ENCODE results near the gene CPNE5. TPM values are rescaled to one million over a fixed set of nuclear protein-coding genes. Genes with fewer than 3 reads are reported as not detected.

CPNE5 gene
- total RNA-seq, 3 donors from 2014 or later (not counting 1 experiment from before 2014, with no cell fraction given): 1.2 to 8.5 (median 2.0) TPM

DNA sequence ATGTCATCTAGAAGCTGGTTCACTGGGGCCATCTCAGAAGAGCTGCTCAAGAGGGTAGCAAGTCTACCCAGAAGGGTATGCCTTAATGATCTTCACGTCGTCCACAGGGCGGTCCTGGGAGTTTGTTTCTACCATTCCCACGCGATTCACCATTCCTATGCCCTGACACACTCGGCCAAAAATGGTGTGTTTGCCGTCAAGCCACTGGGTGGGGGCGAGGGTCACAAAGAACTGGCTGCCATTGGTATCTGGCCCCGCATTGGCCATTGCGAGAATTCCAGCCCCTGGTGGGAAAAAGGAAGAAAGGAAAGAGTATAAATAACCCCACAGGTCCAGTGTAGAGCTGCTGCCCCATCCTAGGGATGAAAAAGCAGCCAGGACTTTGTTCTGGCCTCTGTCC is 16.5 kb upstream of the CPNE5 start:
- Mint-ChIP-seq H3K9me3 (no peaks in the 10 kb centered on the region), H3K4me1 (peaks cover under 1 to 4% of the 10 kb centered on the region in 2 donors), H3K27me3 (ENCODE audit: low read depth in 2 of 2) (peaks cover 0 to 1% of the 10 kb centered on the region in 2 donors), H3K36me3 (peaks cover 29% of the 10 kb centered on the region), H3K27ac (no peak overlapping the region), H3K4me3 (no peak overlapping the region)
- H3K4me1 ChIP-seq (ENCODE audit: control insufficient read depth, insufficient read depth, low read length): no peaks in the 10 kb centered on the region
- ATAC-seq (no peak), DNase-seq (no peak)
- no peaks in the 10 kb centered on the region for H3K27me3 ChIP-seq (ENCODE audit: control insufficient read depth, insufficient read depth, low read length)
- H3K4me3 ChIP-seq (ENCODE audit: low read length): no peak overlapping the region
- peaks cover 31% of the 10 kb centered on the region for H3K36me3 ChIP-seq (ENCODE audit: control insufficient read depth, insufficient read depth, low read length)
- TF ChIP-seq, protein P1, sequence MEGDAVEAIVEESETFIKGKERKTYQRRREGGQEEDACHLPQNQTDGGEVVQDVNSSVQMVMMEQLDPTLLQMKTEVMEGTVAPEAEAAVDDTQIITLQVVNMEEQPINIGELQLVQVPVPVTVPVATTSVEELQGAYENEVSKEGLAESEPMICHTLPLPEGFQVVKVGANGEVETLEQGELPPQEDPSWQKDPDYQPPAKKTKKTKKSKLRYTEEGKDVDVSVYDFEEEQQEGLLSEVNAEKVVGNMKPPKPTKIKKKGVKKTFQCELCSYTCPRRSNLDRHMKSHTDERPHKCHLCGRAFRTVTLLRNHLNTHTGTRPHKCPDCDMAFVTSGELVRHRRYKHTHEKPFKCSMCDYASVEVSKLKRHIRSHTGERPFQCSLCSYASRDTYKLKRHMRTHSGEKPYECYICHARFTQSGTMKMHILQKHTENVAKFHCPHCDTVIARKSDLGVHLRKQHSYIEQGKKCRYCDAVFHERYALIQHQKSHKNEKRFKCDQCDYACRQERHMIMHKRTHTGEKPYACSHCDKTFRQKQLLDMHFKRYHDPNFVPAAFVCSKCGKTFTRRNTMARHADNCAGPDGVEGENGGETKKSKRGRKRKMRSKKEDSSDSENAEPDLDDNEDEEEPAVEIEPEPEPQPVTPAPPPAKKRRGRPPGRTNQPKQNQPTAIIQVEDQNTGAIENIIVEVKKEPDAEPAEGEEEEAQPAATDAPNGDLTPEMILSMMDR (IDR thresholded peaks at IDR 0.05): no peak
- 97% methylated on average over 10 of the region's 10 CpGs for WGBS (ENCODE audit: insufficient coverage)
- intact Hi-C loops (cut with micrococcal nuclease): no loop called here
- H3K27ac ChIP-seq (ENCODE audit: low read length): no peak overlapping the region
- H3K9me3 ChIP-seq (ENCODE audit: control insufficient read depth, insufficient read depth, low read length): peaks cover 4% of the 10 kb centered on the region

DNA sequence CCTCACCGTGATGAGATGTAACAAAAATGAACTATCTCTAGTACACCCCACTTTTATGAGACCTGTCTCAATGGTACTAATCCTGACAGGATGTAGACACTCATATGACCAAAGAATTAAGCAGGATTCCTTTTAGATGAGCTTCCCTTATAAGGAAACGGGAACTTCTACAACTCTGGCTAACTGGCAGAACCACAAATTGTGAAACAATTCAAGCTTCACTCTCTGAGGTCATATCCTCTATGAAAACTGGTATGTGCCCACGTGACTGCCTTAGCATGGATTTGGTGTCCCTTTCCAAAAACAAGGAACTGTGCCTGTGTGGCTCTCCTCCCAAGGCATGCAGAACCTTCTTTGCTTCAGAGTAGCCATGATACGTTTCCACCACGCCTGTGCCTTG is 14.1 kb upstream of the CPNE5 start:
- Histone ChIP-seq H3K27me3 (ENCODE audit: control insufficient read depth, insufficient read depth, low read length) (no peaks in the 10 kb centered on the region), H3K4me3 (ENCODE audit: low read length) (no peak overlapping the region), H3K36me3 (ENCODE audit: control insufficient read depth, insufficient read depth, low read length) (peaks cover 31% of the 10 kb centered on the region), H3K27ac (ENCODE audit: low read length) (no peak overlapping the region), H3K4me1 (ENCODE audit: control insufficient read depth, insufficient read depth, low read length) (no peaks in the 10 kb centered on the region), H3K9me3 (ENCODE audit: control insufficient read depth, insufficient read depth, low read length) (peaks cover 11% of the 10 kb centered on the region)
- Mint-ChIP-seq H3K4me3 (no peak overlapping the region), H3K4me1 (no peaks in the 10 kb centered on the region), H3K9me3 (no peaks in the 10 kb centered on the region), H3K27me3 (ENCODE audit: low read depth in 2 of 2) (peaks cover 13 to 25% of the 10 kb centered on the region in 2 donors), H3K27ac (no peak overlapping the region), H3K36me3 (peaks cover 32% of the 10 kb centered on the region)
- intact Hi-C loops (cut with micrococcal nuclease): no loop called here
- WGBS (ENCODE audit: insufficient coverage): 75% methylated on average over 5 of the region's 5 CpGs
- TF ChIP-seq, protein P1 (IDR thresholded peaks at IDR 0.05): no peak
- peak in 1 of 3 donors; percentile 59 for ATAC-seq
- no peak for DNase-seq

DNA sequence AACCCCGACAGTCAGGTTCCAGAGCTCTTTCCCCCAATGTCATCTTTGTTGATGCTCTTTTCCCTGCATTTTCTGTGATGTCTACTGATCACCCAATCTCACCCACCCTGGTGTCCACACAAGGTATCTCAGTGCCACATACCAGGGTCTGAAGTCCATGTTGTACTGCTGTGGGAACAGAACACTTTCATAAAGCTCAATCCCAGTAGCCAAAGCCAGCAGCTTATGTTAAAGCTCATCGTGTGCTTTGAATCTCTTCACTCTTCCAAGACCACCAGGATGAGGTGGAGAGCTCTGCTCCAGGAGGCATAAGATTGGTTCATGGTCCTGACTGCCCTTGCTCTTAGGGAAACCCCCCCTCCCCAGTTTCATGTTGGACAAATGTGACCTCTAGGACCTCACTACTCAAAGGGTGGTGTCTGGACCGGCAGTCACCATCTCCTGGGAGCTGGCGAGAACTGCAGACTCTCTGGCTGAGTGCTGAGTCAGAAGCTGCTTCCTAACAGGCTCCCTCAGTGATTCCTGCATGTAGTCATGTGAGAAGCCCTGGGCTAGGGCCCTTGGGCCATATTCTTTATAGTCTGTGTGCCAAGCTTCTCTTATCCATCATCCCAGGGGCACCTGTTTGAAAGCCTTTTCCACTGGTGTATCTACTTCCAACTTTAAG is 13.4 kb upstream of the CPNE5 start:
- H3K4me3 Mint-ChIP-seq: no peak overlapping the region
- ATAC-seq: no peak
- DNase-seq: no peak
- Histone ChIP-seq H3K36me3 (ENCODE audit: control insufficient read depth, insufficient read depth, low read length) (peaks cover 31% of the 10 kb centered on the region), H3K27ac (ENCODE audit: low read length) (no peak overlapping the region), H3K9me3 (ENCODE audit: control insufficient read depth, insufficient read depth, low read length) (peaks cover 11% of the 10 kb centered on the region), H3K27me3 (ENCODE audit: control insufficient read depth, insufficient read depth, low read length) (no peaks in the 10 kb centered on the region), H3K4me1 (ENCODE audit: control insufficient read depth, insufficient read depth, low read length) (no peaks in the 10 kb centered on the region), H3K4me3 (ENCODE audit: low read length) (no peak overlapping the region)
- peaks cover 13 to 29% of the 10 kb centered on the region in 2 donors for H3K27me3 Mint-ChIP-seq (ENCODE audit: low read depth in 2 of 2)
- intact Hi-C loops (cut with micrococcal nuclease): no loop called here
- H3K9me3 Mint-ChIP-seq: no peaks in the 10 kb centered on the region
- H3K36me3 Mint-ChIP-seq: peaks cover 32% of the 10 kb centered on the region
- WGBS (ENCODE audit: insufficient coverage): 75% methylated on average over 4 of the region's 4 CpGs
- H3K4me1 Mint-ChIP-seq: no peaks in the 10 kb centered on the region
- TF ChIP-seq, protein P1 (IDR thresholded peaks at IDR 0.05): no peak
- H3K27ac Mint-ChIP-seq: no peak overlapping the region

DNA sequence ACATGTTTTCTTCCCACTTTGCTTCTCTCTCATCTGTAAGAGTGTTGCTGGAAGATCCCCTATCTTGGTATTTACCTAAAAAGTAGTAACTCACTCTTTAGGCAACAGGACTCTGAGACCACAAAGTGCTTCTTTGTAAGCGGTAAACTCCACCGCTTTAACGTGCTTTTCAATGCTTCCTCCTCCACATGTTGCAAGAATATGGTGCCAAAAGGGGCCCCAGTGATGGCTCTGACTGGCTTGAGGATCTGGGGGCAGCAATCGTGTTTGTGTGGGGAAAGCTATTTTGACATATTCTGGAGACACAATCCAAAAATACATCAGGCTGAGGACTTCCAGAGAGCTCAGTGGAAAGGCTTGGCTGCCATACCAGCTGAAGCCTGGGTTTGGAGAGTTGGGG is 12.4 kb upstream of the CPNE5 start:
- Histone ChIP-seq H3K27me3 (ENCODE audit: control insufficient read depth, insufficient read depth, low read length) (no peaks in the 10 kb centered on the region), H3K36me3 (ENCODE audit: control insufficient read depth, insufficient read depth, low read length) (peaks cover 31% of the 10 kb centered on the region), H3K9me3 (ENCODE audit: control insufficient read depth, insufficient read depth, low read length) (peaks cover 11% of the 10 kb centered on the region), H3K27ac (ENCODE audit: low read length) (no peak overlapping the region), H3K4me1 (ENCODE audit: control insufficient read depth, insufficient read depth, low read length) (no peaks in the 10 kb centered on the region), H3K4me3 (ENCODE audit: low read length) (no peak overlapping the region)
- TF ChIP-seq, protein P1 (IDR thresholded peaks at IDR 0.05): no peak
- ATAC-seq: no peak
- Mint-ChIP-seq H3K4me1 (no peaks in the 10 kb centered on the region), H3K36me3 (peaks cover 32% of the 10 kb centered on the region), H3K9me3 (no peaks in the 10 kb centered on the region), H3K27ac (no peak overlapping the region), H3K4me3 (no peak overlapping the region), H3K27me3 (ENCODE audit: low read depth in 2 of 2) (peaks cover 13 to 29% of the 10 kb centered on the region in 2 donors)
- no peak for DNase-seq
- WGBS (ENCODE audit: insufficient coverage): 55% methylated on average over 4 of the region's 4 CpGs
- intact Hi-C loops (cut with micrococcal nuclease): loop anchor here (1.0 kb wide), 1 partner anchor 85 kb away; no protein-coding TSS in a partner anchor

All from natural killer cell (primary cell).